ENCODE data around the gene DLG2.
"Not testable (repeated sequence)": the region's sequence is repeated elsewhere in the genome, so short reads cannot be mapped to it uniquely, and the experiment has no call there.

Gene DLG2

DNA sequence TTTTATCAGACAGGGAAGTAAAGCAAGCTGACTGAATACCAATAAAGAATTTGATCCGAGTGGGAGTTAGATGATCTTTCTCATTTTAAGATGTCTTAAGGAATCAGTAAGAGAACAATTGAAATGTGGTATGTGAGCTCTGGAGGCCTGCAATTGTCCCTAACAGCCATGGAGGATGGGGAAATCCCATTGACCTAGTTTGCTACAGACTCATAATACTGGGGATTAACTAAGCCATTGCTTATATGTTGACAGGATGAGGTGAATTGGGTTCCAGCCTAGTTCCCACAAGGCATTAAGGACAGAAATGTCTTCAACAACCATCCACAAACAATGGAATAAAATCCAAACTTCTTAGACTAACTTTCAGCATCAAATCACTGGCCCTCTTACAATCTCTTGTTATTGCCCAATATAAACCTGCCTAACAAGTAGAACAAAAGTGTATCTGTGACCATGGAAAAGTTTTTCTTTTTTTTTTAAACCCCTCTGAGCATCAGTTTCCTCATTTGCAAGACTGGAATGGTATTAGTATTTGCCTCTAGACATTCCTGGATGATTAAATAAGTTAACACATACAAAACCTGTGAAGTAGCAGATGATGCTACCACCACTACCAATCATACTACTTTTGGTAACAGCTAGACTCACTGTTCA, 773.2 kb downstream of the DLG2 start:
- no peak overlapping the region for H3K4me3 ChIP-seq (ENCODE audit: low read depth, low read length)
- TF ChIP-seq, protein P1, sequence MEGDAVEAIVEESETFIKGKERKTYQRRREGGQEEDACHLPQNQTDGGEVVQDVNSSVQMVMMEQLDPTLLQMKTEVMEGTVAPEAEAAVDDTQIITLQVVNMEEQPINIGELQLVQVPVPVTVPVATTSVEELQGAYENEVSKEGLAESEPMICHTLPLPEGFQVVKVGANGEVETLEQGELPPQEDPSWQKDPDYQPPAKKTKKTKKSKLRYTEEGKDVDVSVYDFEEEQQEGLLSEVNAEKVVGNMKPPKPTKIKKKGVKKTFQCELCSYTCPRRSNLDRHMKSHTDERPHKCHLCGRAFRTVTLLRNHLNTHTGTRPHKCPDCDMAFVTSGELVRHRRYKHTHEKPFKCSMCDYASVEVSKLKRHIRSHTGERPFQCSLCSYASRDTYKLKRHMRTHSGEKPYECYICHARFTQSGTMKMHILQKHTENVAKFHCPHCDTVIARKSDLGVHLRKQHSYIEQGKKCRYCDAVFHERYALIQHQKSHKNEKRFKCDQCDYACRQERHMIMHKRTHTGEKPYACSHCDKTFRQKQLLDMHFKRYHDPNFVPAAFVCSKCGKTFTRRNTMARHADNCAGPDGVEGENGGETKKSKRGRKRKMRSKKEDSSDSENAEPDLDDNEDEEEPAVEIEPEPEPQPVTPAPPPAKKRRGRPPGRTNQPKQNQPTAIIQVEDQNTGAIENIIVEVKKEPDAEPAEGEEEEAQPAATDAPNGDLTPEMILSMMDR (IDR thresholded peaks at IDR 0.05; ENCODE audit: borderline replicate concordance, insufficient read depth, low read depth, low read length) = no peak

DNA sequence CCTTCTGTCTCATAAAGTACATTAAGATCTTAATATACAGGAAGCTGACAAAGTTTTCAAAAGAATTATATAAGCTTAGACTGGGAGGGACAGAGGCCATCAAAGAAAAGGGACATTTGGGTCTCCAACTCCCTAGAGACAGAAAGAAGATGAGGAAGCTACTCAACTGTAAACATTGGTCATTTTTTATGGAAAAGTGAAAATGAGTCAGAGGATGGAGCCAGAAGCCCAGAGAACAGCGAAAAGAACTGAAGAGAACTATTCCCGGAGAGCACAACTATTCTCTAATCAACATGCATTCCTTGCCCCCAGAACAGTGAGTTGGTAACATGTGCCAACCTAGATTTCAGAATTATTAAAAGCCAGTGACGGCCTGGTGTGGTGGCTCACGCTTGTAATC, 779.3 kb downstream of the DLG2 start:
- no peak overlapping the region for H3K4me3 ChIP-seq (ENCODE audit: low read depth, low read length)
- TF ChIP-seq, protein P1 (IDR thresholded peaks at IDR 0.05; ENCODE audit: borderline replicate concordance, insufficient read depth, low read depth, low read length) = no peak

DNA sequence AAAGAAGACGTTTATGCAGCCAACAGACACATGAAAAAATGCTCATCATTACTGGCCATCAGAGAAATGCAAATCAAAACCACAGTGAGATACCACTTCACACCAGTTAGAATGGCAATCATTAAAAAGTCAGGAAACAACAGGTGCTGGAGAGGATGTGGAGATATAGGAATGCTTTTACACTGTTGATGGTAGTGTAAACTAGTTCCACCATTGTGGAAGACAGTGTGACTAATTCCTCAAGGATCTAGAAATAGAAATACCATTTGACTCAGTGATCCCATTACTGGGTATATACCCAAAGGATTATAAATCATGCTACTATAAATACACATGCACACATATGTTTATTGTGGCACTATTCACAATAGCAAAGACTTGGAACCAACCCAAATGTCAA, 786.9 kb downstream of the DLG2 start:
- not testable (repeated sequence) for H3K4me3 ChIP-seq (ENCODE audit: low read depth, low read length)

DNA sequence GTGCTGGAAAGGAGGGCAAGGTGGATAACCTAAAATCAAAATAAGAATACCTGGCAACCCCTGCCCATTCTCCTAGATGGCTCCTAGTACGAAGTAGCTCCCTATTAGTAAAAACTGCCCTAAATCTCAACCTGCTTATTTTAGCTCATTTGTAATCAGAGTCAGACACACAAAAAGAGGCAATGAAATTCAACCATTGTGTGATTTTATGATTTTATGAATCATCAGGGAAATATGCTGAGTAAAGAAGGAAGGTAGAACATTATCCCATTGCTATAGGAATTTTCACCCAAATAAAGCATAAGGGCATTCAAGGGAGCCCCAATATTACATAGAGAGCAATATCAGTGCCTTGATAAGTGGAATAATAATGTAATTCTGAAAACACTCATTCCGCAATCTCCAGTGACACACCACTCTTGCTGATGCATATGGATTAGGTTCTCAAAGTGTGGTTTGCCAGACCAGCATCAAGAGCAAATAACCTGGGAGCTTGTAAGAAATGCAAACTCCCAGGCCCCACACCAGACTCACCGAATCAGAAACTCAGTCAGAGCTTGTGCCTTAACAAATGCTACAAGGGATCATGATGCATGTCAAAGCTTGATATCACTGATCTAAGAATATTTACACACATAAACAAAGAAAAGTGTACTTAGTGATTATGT, 789.6 kb downstream of the DLG2 start:
- no peak overlapping the region for H3K4me3 ChIP-seq (ENCODE audit: low read depth, low read length)
- TF ChIP-seq, protein P1 (IDR thresholded peaks at IDR 0.05; ENCODE audit: borderline replicate concordance, insufficient read depth, low read depth, low read length) = no peak

DNA sequence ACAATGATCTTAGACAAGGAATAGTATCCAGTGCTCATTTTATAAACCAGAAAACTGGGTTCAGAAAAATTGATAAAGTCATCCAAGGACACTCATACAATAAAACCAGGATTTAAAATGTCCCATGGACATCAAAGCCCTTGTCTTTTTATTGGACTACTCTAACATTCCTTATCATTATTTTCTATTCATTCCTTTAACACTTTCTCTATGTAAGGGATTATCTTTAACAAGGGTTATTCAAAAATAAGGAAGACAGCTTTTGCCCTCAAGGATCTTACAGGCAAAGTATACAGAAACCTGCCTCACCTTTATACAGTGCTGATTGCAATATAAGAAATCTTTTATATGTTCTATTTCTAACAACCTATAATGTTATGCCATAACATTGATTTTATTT, 790.8 kb downstream of the DLG2 start:
- TF ChIP-seq, protein P1 (IDR thresholded peaks at IDR 0.05; ENCODE audit: borderline replicate concordance, insufficient read depth, low read depth, low read length) = no peak
- H3K4me3 ChIP-seq (ENCODE audit: low read depth, low read length) = no peak overlapping the region

DNA sequence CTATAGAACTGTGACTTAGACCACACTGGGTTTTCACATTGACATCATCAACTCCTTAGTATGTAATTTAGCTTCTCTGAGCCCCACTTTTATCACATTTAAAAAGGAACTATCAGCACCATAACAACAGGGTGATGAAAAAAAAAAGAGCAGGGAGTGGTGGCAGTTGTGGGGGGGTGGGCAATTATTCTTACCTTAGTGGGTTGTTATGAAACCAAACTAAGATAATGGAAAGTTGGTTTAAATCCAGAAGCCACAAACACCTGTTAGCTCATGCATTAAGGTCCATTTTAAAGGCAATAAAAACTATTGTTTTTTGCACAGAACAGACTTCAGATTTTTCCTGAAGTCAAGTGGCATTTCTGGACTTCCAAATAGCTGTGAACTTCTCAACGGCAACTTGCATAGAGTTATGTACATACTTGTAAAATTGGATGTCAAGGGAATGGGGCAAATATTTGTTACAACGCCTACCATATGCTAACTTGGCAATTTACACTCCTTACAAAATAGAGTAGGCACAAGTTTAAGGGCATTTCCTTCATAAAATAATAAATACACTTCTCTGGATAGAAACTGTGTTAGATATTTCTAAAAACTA, 793.6 kb downstream of the DLG2 start:
- TF ChIP-seq, protein P1 (IDR thresholded peaks at IDR 0.05; ENCODE audit: borderline replicate concordance, insufficient read depth, low read depth, low read length) = no peak
- H3K4me3 ChIP-seq (ENCODE audit: low read depth, low read length) = no peak overlapping the region

DNA sequence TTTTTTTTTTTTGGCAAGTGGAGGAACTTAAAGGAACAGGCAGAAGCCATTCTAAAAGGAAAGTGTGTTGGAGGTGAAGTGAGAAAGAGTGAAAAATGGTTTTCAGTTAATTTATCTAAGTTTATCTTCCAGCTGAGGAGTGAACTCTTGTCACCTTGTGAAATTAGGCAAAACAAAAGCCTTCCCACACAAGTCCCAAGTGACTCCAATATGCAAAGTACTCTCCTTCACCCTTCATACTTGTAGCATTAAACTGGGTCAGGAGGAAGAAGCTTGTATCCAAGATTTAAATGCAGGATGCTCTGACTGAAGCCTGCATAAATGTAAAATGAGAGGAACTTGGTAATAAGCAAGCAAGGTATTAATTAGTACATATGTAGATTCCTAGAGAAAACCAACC, 796.8 kb downstream of the DLG2 start:
- H3K4me3 ChIP-seq (ENCODE audit: low read depth, low read length) = no peak overlapping the region
- TF ChIP-seq, protein P1 (IDR thresholded peaks at IDR 0.05; ENCODE audit: borderline replicate concordance, insufficient read depth, low read depth, low read length) = no peak

Data from GM12875 (cell line).